Vagina (tissue), 2 donors: Measurements from ENCODE around the gene NFYC. TPM values are rescaled to one million over a fixed set of nuclear protein-coding genes. Genes with fewer than 3 reads are reported as not detected.

Source experiments
- DNase-seq, 2 donors: peaks; one replicate each; pipeline ENCODE4 v3.0.0-alpha.2; 2017; ENCODE audit errors: extremely low spot score in 2 of 2
- H3K27ac ChIP-seq: fragments of 200-600 bp; sonication (generic); one replicate; pipeline ENCODE4 v1.5.1; 2019
- H3K27me3 ChIP-seq: fragments of 200-600 bp; sonication (generic); one replicate; pipeline ENCODE4 v1.5.1; 2019
- H3K36me3 ChIP-seq, 2 donors: fragments of 200-600 bp; sonication (generic); one replicate each; pipeline ENCODE4 v1.5.1; 2017 to 2019
- H3K4me1 ChIP-seq: fragments of 200-600 bp; sonication (generic); one replicate; pipeline ENCODE4 v1.5.1; 2019
- H3K4me3 ChIP-seq, 2 donors: fragments of 200-600 bp; sonication (generic); 1 replicate in 1 of 2; 2 replicates in 1 of 2; pipeline ENCODE4 v1.5.1; 2016 to 2019
- H3K9me3 ChIP-seq: fragments of 200-600 bp; sonication (generic); one replicate; pipeline ENCODE4 v1.5.1; 2019
- CTCF ChIP-seq, 3 experiments: fragments of 450-650 bp in 2 of 3; fragments of 200-600 bp in 1 of 3; sonication (generic) in 1 of 3; IDR thresholded peaks; one replicate each; pipeline ENCODE4 v1.5.1; 2017 to 2019; ENCODE audit warnings: antibody characterized with exemption in 3 of 3, mild to moderate bottlenecking in 2 of 3, moderate library complexity in 2 of 3
- POLR2A ChIP-seq, 2 donors: fragments of 450-650 bp; IDR thresholded peaks; one replicate each; pipeline ENCODE4 v1.6.1; 2017; ENCODE audit warnings: antibody characterized with exemption in 2 of 2, mild to moderate bottlenecking in 2 of 2, moderate library complexity in 2 of 2
- POLR2AphosphoS5 ChIP-seq, 2 donors: sonication (generic); formaldehyde crosslinking; IDR thresholded peaks; one replicate each; pipeline ENCODE4 v1.9.0; 2017; ENCODE audit warnings: antibody characterized with exemption in 2 of 2, mild to moderate bottlenecking in 2 of 2, low read depth in 1 of 2; ENCODE audit not compliant: insufficient read depth in 1 of 2
- intact Hi-C: fragments of 100-400 bp; cut with DNase I; formaldehyde crosslinking; loops from one replicate; pipeline ENCODE4 v1.15.1; 2023
- total RNA-seq: library from RNA; depleted of rRNA; stranded (reverse); fragments of >200 nt; gene quantifications from one replicate; pipeline ENCODE4 v1.2.3, GENCODE V29; 2016

Gene NFYC
- total RNA-seq, 1 donor from 2014 or later: 61.6 TPM

- no peak for TF ChIP-seq POLR2A (IDR thresholded peaks at IDR 0.05)
- TF ChIP-seq POLR2AphosphoS5 (IDR thresholded peaks at IDR 0.05; ENCODE audit: insufficient read depth in 1 of 2, low read depth in 1 of 2): no peak
- TF ChIP-seq CTCF (IDR thresholded peaks at IDR 0.05): no peak
- peaks cover 19% of the 10 kb centered on the region for H3K4me1 ChIP-seq
- no peak for DNase-seq
- intact Hi-C loops: no loop called here
- H3K27me3 ChIP-seq: no peaks in the 10 kb centered on the region
- H3K9me3 ChIP-seq: no peaks in the 10 kb centered on the region
- H3K4me3 ChIP-seq: peak overlapping the region; percentile 61 to 62
- H3K27ac ChIP-seq: no peak overlapping the region
- H3K36me3 ChIP-seq: no peaks in the 10 kb centered on the region
Measured at GRCh38 chr1:40664791-40665190, 26.7 kb upstream of the NFYC start.

DNA sequence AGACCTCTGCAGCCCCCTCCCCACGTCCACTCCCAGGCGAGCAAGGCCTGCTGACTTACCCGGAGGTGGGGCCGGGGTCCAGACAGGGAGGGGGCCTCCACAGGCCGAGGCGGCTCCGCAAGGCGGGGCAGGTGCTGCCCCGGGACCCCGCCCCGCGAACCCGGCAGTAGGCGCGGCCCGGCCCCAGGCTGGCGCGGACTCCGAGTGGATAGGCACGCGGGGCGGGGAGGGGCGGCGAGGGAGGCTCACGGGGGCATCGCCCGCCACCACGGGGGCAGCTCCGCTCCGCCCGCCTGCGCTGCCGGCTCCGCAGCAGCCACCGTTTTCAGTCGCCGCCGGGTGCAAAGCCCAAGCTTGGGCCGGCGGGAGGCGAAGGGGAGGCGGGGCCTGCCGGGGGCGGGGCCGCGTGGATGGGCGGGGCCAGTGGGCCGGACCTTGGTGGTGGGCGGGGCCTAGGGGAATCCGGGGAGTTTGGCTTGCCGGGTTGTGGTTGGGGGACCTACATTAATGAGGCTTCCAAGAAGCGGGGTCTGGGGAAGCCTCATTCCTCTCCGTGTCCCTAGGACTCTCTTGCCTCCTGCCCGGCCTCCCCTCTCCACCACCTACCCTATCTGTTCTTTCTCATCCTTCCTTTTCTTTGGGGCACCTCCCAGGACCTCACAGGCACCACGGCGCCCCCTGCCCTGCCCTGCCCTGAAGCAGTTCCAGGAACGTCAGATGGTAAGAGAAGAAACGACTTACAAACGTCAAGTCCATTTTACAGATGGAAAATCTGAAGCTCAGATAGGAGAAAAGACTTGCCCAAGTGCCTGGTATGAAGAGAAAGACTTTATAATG, 26.0 kb upstream of the NFYC start, which contains the start of gene RIMS3:
Gene RIMS3, minus strand, starts transcription at position 348 of the 837 bp plus-strand sequence. CDS start 23,757 bp downstream, outside the sequence.
- no peaks in the 10 kb centered on the region for H3K9me3 ChIP-seq
- H3K27ac ChIP-seq: peak within 1 kb of the TSS; percentile 52
- TF ChIP-seq POLR2AphosphoS5 (IDR thresholded peaks at IDR 0.05; ENCODE audit: insufficient read depth in 1 of 2, low read depth in 1 of 2) (no peak), POLR2A (IDR thresholded peaks at IDR 0.05) (no peak), CTCF (IDR thresholded peaks at IDR 0.05) (no peak)
- no peak for DNase-seq
- intact Hi-C loops: no loop called here
- peak within 1 kb of the TSS; percentile 61 to 62 for H3K4me3 ChIP-seq
- no peaks in the 10 kb centered on the region for H3K27me3 ChIP-seq
- H3K36me3 ChIP-seq: no peaks in the 10 kb centered on the region
- peaks cover 19% of the 10 kb centered on the region for H3K4me1 ChIP-seq

- no peaks in the 10 kb centered on the region for H3K27me3 ChIP-seq
- H3K27ac ChIP-seq: no peak overlapping the region
- DNase-seq: no peak
- no peaks in the 10 kb centered on the region for H3K36me3 ChIP-seq
- TF ChIP-seq POLR2A (IDR thresholded peaks at IDR 0.05) (no peak), CTCF (IDR thresholded peaks at IDR 0.05) (peak; percentile 66 to 93 (median 75)), POLR2AphosphoS5 (IDR thresholded peaks at IDR 0.05; ENCODE audit: insufficient read depth in 1 of 2, low read depth in 1 of 2) (peak in 1 of 2 donors; percentile 17)
- intact Hi-C loops: no loop called here
- H3K9me3 ChIP-seq: no peaks in the 10 kb centered on the region
- H3K4me1 ChIP-seq: peaks cover 14% of the 10 kb centered on the region
- no peak overlapping the region for H3K4me3 ChIP-seq
Measured at GRCh38 chr1:40668769-40669525, 22.6 kb upstream of the NFYC start.

DNA sequence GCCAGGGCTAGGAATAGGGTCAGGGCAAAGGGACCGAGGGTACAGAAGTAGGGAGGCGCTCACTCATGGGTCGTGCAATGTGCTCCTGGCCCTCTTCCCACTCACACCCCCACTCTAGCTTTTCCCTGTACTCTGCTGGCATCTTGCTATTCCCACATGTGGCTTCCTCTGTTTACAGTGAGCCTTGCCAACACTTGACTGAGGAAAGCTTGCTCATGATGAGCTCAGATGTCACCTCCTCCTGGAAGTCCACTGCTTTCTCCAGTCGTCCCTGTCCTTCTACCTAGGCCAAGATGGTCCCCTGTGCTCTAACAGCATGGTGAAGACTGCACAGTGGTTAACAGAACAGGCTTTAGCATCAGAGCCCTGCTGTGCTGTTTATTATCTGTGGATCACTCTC, 18.1 kb upstream of the NFYC start:
- Histone ChIP-seq H3K4me1 (peaks cover 4% of the 10 kb centered on the region), H3K27me3 (no peaks in the 10 kb centered on the region), H3K9me3 (no peaks in the 10 kb centered on the region), H3K27ac (no peak overlapping the region), H3K4me3 (no peak overlapping the region), H3K36me3 (no peaks in the 10 kb centered on the region)
- no peak for TF ChIP-seq POLR2AphosphoS5 (IDR thresholded peaks at IDR 0.05; ENCODE audit: insufficient read depth in 1 of 2, low read depth in 1 of 2)
- no peak for TF ChIP-seq CTCF (IDR thresholded peaks at IDR 0.05)
- no peak for TF ChIP-seq POLR2A (IDR thresholded peaks at IDR 0.05)
- DNase-seq: no peak
- intact Hi-C loops: no loop called here
